Stomach smooth muscle (tissue), 2 donors: ENCODE measurements around the gene HEBP2.

Experiments used
- H3K27ac ChIP-seq: one replicate; pipeline ENCODE4 v1.7.0; 2013; ENCODE audit warnings: mild to moderate bottlenecking, low read length, inconsistent platforms
- H3K27me3 ChIP-seq, 2 donors: one replicate each; pipeline ENCODE4 v1.7.0; 2013; ENCODE audit warnings: low read length in 2 of 2; ENCODE audit not compliant: insufficient read depth in 2 of 2, control insufficient read depth in 1 of 2
- H3K36me3 ChIP-seq, 2 donors: one replicate each; pipeline ENCODE4 v1.7.0; 2013; ENCODE audit warnings: low read length in 2 of 2; ENCODE audit not compliant: control insufficient read depth in 2 of 2, insufficient read depth in 2 of 2
- H3K4me1 ChIP-seq: one replicate; pipeline ENCODE4 v1.7.0; 2013; ENCODE audit warnings: low read length; ENCODE audit not compliant: control insufficient read depth, insufficient read depth
- H3K4me3 ChIP-seq, 2 donors: one replicate each; pipeline ENCODE4 v1.7.0; 2013; ENCODE audit warnings: low read length in 2 of 2
- H3K9ac ChIP-seq, 2 donors: one replicate each; pipeline ENCODE4 v1.7.0; 2013; ENCODE audit warnings: low read length in 2 of 2, mild to moderate bottlenecking in 1 of 2
- H3K9me3 ChIP-seq, 2 donors: one replicate each; pipeline ENCODE4 v1.7.0; 2013; ENCODE audit warnings: low read length in 2 of 2; ENCODE audit not compliant: control insufficient read depth in 2 of 2
- donor health status: healthy.
- donor health status: Pancreatic carcinoma.

The HEBP2 gene

GRCh38 chr6:138397128-138398122 is 6.6 kb upstream of the HEBP2 start:
- Histone ChIP-seq H3K4me3 (no peak overlapping the region), H3K27me3 (no peaks in the 10 kb centered on the region), H3K27ac (no peak overlapping the region), H3K36me3 (no peaks in the 10 kb centered on the region), H3K9ac (no peak overlapping the region), H3K4me1 (no peaks in the 10 kb centered on the region), H3K9me3 (no peaks in the 10 kb centered on the region)

- Histone ChIP-seq H3K9me3 (no peaks in the 10 kb centered on the region), H3K4me1 (peaks cover 9% of the 10 kb centered on the region), H3K36me3 (no peaks in the 10 kb centered on the region), H3K9ac (no peak overlapping the region), H3K27me3 (no peaks in the 10 kb centered on the region), H3K27ac (no peak overlapping the region), H3K4me3 (no peak overlapping the region)
Measured at GRCh38 chr6:138400326-138400725, 3.7 kb upstream of the HEBP2 start.

DNA sequence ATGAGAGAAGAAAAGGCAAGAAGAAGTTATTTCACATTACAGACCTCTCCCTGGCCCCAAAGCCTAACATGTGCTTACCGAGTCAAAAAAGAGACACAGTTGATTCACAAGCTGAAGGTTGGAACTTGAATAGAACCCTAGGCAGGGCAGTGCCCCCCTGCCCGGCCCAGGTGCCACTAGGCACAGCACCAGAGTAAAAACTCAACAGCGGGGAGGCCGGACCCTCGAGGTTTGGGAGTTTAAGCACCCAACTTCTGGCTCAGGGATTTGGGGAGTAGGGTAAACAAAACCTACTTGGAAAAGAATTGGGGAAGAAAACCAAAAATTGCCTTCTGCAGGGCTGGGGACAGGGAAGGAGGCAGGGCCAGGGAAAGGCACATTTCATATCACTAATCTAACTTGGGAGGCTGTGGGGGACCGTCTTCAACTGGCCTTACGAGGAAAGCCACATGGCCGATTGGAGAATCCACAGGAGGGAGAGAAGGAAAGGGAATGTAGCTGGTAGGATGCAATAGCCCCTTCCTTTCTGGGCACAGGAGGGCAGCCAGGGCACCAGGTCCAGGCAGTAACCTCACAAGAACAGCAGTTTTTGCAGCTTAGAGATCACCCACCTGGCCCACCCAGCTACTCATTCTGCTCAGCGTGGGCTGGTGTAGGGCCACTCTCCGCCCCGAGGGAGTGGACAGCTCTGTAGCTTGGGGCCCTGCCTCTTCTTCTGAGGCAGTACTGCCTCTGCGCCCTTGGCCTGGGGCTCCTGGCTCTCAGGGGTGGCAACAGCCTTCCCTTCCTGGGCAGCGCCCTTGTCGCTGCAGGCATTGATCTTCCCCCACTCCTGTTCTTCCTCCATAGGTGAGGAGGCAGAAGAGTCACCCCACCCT is 1.8 kb upstream of the HEBP2 start:
- Histone ChIP-seq H3K36me3 (peaks cover 3 to 10% of the 10 kb centered on the region in 2 donors), H3K27ac (no peak overlapping the region), H3K9ac (no peak overlapping the region), H3K4me1 (peaks cover 9% of the 10 kb centered on the region), H3K9me3 (no peaks in the 10 kb centered on the region), H3K4me3 (no peak overlapping the region), H3K27me3 (no peaks in the 10 kb centered on the region)

DNA sequence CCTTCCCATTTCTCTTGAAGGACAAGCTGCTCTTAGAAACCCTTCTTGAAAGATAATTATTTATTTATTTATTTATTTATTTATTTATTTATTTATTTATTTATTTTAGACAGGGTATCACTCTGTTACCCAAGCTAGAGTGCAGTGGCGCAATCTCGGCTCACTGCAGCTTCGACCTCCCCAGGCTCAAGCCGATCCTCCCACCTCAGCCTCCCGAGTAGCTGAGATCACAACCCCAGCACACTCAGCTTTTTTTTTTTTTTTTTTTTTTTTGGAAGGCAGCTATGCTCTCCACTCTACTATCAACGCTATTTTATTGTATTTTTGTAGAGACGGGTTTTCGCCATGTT is 1.2 kb upstream of the HEBP2 start:
- Histone ChIP-seq H3K36me3 (peaks cover 3 to 16% of the 10 kb centered on the region in 2 donors), H3K27ac (peak overlapping the region; percentile 90), H3K4me3 (peak overlapping the region in 1 of 2 donors; percentile 91), H3K9ac (peak overlapping the region; percentile 90), H3K27me3 (no peaks in the 10 kb centered on the region), H3K9me3 (no peaks in the 10 kb centered on the region), H3K4me1 (peaks cover 12% of the 10 kb centered on the region)

DNA sequence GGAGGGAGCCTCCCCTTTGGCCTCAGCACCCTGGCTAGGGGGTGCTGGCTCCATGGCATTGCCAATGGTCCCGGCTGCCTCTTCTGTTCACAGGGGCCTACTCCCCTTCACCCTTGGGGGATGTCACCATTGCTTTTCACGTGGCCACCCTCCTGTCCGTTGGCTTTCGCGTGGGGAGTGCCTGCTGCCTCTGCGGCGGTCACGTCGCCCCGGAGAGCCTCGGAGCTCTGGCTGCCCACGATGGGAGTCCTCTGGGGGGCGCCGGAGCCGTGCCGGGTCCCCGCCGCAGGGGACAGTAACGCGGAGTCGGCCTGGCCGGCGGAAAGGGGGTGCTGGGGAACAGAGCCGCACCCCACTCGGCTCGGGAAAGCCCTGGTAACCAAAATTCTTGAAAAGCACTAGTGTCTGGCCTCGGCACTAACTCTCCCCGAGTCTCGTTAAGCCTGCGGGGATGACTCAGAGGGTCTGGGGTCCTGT is 661 bp upstream of the HEBP2 start:
- Histone ChIP-seq H3K9me3 (no peaks in the 10 kb centered on the region), H3K36me3 (peaks cover 6 to 19% of the 10 kb centered on the region in 2 donors), H3K9ac (peak overlapping the region; percentile 90), H3K27ac (peak overlapping the region; percentile 90), H3K4me3 (peak overlapping the region; percentile 61 to 91), H3K4me1 (peaks cover 12% of the 10 kb centered on the region), H3K27me3 (no peaks in the 10 kb centered on the region)

DNA sequence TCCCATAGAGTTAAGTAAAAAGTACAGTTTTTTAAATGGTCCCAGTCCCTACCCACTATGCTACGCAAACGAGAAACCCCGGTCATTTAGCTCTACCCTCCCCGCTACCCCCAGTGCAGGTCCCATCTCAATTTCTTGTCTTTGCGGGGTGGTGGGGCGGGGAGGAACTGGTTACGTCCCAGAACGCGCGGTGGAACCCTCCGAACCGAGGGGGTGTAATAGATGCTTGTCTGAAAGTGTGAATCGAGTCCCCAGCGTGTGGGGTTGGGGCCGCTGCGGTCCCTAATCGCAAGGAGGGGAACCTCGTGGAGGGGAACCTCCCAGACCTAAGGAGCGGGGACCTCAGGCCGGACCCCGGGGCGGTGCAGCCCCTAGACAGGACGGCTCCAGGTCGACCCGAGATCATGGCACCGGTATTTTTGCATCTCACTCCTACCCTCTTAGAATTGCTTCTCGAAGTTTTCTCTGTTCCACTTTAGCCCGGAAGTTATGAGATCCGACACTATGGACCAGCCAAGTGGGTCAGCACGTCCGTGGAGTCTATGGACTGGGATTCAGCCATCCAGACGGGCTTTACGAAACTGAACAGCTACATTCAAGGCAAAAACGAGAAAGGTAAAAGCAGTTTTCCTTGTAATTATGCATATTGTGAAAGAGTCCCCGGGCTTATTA is 779 bp downstream of the HEBP2 start:
- Histone ChIP-seq H3K27me3 (no peaks in the 10 kb centered on the region), H3K36me3 (peaks cover 12 to 33% of the 10 kb centered on the region in 2 donors), H3K27ac (peak overlapping the region; percentile 90)

DNA sequence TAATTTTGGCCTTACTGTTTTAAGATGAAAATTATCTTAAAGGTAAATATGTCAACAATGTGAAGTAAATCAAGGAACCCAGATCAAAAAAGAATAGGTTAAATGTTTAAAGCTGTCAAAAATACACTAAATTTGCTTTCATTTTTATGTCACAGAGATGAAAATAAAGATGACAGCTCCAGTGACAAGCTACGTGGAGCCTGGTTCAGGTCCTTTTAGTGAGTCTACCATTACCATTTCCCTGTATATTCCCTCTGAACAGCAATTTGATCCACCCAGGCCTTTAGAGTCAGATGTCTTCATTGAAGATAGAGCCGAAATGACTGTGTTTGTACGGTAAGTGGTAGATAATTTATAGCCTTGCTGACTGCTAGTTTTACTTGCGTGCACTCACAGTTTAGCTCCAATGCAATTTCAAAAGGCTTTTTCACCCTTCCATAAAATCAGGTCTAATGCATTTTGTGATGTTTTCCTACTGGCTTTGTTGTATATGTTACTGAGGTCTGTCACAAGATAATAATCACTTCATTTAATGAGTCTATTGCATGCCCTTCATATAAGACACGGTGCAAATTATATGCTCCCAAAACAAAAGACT is 1.9 kb downstream of the HEBP2 start:
- H3K4me3 ChIP-seq: no peak overlapping the region
- no peaks in the 10 kb centered on the region for H3K9me3 ChIP-seq
- no peaks in the 10 kb centered on the region for H3K27me3 ChIP-seq
- peaks cover 20 to 40% of the 10 kb centered on the region in 2 donors for H3K36me3 ChIP-seq
- H3K9ac ChIP-seq: no peak overlapping the region
- H3K27ac ChIP-seq: no peak overlapping the region
- H3K4me1 ChIP-seq: peaks cover 12% of the 10 kb centered on the region

More for the DNA sequence above, 779 bp downstream of the HEBP2 start:
- Histone ChIP-seq H3K4me1 (peaks cover 12% of the 10 kb centered on the region), H3K4me3 (peak overlapping the region; percentile 61 to 91), H3K9me3 (no peaks in the 10 kb centered on the region), H3K9ac (peak overlapping the region; percentile 86 to 90)

DNA sequence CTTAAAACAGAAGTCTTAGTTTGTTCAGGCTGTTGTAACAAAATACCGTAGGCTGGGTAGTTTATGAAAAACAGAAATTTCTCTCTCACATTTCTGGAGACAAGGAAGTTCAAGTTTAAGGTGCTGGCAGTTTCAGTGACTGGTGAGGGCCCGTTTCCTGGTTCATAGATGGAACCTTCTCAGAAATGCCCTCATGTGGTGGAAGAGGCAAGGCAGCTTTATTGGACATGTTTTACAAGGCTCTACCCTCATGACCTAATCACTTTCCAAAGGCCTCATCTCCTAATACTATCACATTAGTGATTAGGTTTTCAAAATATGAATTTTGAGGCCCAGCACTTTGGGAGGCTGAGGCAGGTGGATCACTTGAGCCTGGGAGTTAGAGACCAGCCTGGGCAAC is 2.4 kb downstream of the HEBP2 start:
- peaks cover 21 to 44% of the 10 kb centered on the region in 2 donors for H3K36me3 ChIP-seq
- no peaks in the 10 kb centered on the region for H3K27me3 ChIP-seq
- no peak overlapping the region for H3K27ac ChIP-seq

DNA sequence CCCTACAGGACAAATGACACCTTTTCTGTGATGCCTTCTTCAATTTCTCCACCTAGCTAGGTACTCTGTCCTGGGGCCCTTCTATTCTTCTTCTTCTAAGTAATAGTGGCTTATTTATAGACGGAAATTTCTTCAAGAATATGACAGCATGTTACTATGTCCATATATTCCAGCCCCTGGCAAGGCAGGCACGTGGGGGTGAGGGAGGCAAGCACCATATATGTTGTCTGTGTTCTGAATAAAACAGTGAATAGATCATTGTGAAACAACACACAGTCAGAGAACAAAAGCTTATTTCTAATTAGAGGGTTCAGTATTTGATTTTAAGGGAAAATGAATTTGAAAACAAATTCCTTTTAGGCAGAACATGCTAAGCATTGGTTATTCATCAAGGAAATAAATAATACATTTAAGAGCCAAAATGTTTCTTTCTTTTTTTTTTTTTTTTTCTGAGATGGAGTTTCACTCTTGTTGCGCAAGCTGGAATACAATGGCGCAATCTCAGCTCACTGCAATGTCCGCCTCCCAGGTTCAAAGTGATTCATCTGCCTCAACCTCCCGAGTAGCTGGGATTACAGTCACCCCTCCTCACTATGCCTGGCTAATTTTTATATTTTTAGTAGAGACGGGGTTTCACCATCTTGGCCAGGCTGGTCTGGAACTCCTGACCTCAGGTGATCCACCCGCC is 6.2 kb downstream of the HEBP2 start:
- Histone ChIP-seq H3K36me3 (peaks cover 41 to 69% of the 10 kb centered on the region in 2 donors), H3K9ac (no peak overlapping the region), H3K9me3 (no peaks in the 10 kb centered on the region), H3K4me3 (no peak overlapping the region), H3K27me3 (no peaks in the 10 kb centered on the region), H3K4me1 (peaks cover 3% of the 10 kb centered on the region), H3K27ac (no peak overlapping the region)

More for the DNA sequence above, 2.4 kb downstream of the HEBP2 start:
- no peak overlapping the region for H3K4me3 ChIP-seq
- peaks cover 12% of the 10 kb centered on the region for H3K4me1 ChIP-seq
- H3K9me3 ChIP-seq: no peaks in the 10 kb centered on the region
- H3K9ac ChIP-seq: no peak overlapping the region
